Cardiac muscle cell (in vitro differentiated cells and primary cell): Measurements from ENCODE around the gene ZNF750. TPM values are rescaled to one million over a fixed set of nuclear protein-coding genes. Genes with fewer than 3 reads are reported as not detected.

Source experiments
- DNase-seq, 2 donors: peaks; one replicate each; pipeline versions ENCODE4 v3.0.0 to v3.0.0-alpha.2; 2010 to 2017; ENCODE audit warnings: low read depth in 1 of 2, low spot score in 1 of 2
- H3K27ac ChIP-seq: fragments of 200-600 bp; sonication (generic); 2 replicates; pipeline ENCODE4 v1.5.1; 2016
- H3K27me3 ChIP-seq: fragments of 200-600 bp; sonication (generic); 2 replicates; pipeline ENCODE4 v1.6.0; 2016; ENCODE audit warnings: control low read depth
- H3K36me3 ChIP-seq: fragments of 200-600 bp; sonication (generic); 2 replicates; pipeline ENCODE4 v1.5.1; 2016; ENCODE audit warnings: control low read depth
- H3K4me1 ChIP-seq: fragments of 200-600 bp; sonication (generic); 2 replicates; pipeline ENCODE4 v1.8.1; 2017; ENCODE audit warnings: low read depth, mild to moderate bottlenecking, mixed run types
- H3K4me3 ChIP-seq: fragments of 200-600 bp; sonication (generic); 2 replicates; pipeline ENCODE4 v1.5.1; 2016; ENCODE audit warnings: mild to moderate bottlenecking
- H3K9me3 ChIP-seq: fragments of 200-600 bp; sonication (generic); 2 replicates; pipeline ENCODE4 v1.5.1; 2017; ENCODE audit warnings: low read depth, mild to moderate bottlenecking, control low read depth
- polyA plus RNA-seq: library from polyadenylated mRNA; unstranded; fragments of >200 nt; fragmentation: Nextera tagmentation; extraction: Ambion mirVana; gene quantifications from 2 replicates; pipeline ENCODE4 v1.2.1, GENCODE V29; 2016
- total RNA-seq: library from RNA; depleted of rRNA; stranded (reverse); fragments of >200 nt; gene quantifications from 2 replicates; pipeline ENCODE4 v1.2.3, GENCODE V29; 2016
- TF ChIP-seq, protein P1 (sequence below): IDR thresholded peaks from 2 replicates; pipeline ENCODE4 v1.5.1; 2012; ENCODE audit warnings: low read depth, mild to moderate bottlenecking, low read length

Gene ZNF750
- total and polyA plus RNA-seq, 2 experiments from 2014 or later = 0.49 TPM; not detected in 1

DNA sequence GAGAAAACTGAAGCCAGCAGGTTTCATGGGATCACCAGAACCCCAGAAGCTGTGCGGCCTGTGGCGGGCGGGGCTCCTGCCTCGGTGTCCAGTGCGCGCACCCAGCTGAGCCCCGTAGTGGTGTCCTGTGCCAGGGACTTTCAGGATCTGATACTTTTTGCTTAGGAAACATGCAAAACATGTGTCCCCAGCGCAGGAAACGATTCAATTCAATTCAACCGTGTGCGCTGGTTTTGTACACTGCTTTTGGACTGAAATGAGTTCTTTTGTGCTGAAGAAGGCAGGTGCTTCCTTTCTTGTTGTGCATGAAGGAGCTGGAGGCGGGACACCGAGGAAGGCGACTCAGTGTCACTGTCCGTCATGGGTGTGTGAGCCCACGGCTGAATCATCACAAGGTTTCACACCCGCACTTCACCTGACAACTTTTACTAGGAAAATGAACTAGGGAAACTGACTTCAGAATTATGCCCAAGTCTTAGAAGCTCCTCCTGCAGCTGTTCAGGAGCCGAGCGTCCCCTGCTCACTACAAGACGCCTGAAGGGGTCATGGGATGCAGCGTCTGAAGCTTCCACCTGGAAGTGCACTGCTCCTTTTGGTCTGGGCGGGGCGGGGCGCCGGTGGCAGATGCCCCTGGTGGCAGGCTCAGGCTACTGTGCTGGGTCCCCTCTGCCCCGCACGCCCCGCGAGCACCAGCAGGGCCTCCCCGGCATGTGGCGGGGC lies 31.4 kb upstream of the ZNF750 start:
- Histone ChIP-seq H3K27ac (no peak overlapping the region), H3K4me3 (no peak overlapping the region), H3K4me1 (peaks cover 17% of the 10 kb centered on the region), H3K27me3 (no peaks in the 10 kb centered on the region), H3K9me3 (no peaks in the 10 kb centered on the region), H3K36me3 (no peaks in the 10 kb centered on the region)
- no peak for DNase-seq
- TF ChIP-seq, protein P1, sequence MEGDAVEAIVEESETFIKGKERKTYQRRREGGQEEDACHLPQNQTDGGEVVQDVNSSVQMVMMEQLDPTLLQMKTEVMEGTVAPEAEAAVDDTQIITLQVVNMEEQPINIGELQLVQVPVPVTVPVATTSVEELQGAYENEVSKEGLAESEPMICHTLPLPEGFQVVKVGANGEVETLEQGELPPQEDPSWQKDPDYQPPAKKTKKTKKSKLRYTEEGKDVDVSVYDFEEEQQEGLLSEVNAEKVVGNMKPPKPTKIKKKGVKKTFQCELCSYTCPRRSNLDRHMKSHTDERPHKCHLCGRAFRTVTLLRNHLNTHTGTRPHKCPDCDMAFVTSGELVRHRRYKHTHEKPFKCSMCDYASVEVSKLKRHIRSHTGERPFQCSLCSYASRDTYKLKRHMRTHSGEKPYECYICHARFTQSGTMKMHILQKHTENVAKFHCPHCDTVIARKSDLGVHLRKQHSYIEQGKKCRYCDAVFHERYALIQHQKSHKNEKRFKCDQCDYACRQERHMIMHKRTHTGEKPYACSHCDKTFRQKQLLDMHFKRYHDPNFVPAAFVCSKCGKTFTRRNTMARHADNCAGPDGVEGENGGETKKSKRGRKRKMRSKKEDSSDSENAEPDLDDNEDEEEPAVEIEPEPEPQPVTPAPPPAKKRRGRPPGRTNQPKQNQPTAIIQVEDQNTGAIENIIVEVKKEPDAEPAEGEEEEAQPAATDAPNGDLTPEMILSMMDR = no peak

GRCh38 chr17:82870541-82870940 lies 30.7 kb upstream of the ZNF750 start:
- DNase-seq = no peak
- TF ChIP-seq, protein P1 = no peak
- Histone ChIP-seq H3K4me1 (peaks cover 18% of the 10 kb centered on the region), H3K27me3 (no peaks in the 10 kb centered on the region), H3K9me3 (no peaks in the 10 kb centered on the region), H3K4me3 (no peak overlapping the region), H3K27ac (no peak overlapping the region), H3K36me3 (no peaks in the 10 kb centered on the region)

GRCh38 chr17:82870091-82870491 lies 30.3 kb upstream of the ZNF750 start:
- Histone ChIP-seq H3K4me3 (no peak overlapping the region), H3K27ac (no peak overlapping the region), H3K27me3 (no peaks in the 10 kb centered on the region), H3K36me3 (no peaks in the 10 kb centered on the region), H3K9me3 (no peaks in the 10 kb centered on the region), H3K4me1 (peaks cover 17% of the 10 kb centered on the region)
- DNase-seq = no peak
- TF ChIP-seq, protein P1 = no peak

GRCh38 chr17:82869536-82869935 lies 29.7 kb upstream of the ZNF750 start:
- TF ChIP-seq, protein P1 = no peak
- Histone ChIP-seq H3K27ac (no peak overlapping the region), H3K36me3 (no peaks in the 10 kb centered on the region), H3K4me3 (no peak overlapping the region), H3K4me1 (peaks cover 22% of the 10 kb centered on the region), H3K9me3 (no peaks in the 10 kb centered on the region), H3K27me3 (no peaks in the 10 kb centered on the region)
- DNase-seq = no peak

DNA sequence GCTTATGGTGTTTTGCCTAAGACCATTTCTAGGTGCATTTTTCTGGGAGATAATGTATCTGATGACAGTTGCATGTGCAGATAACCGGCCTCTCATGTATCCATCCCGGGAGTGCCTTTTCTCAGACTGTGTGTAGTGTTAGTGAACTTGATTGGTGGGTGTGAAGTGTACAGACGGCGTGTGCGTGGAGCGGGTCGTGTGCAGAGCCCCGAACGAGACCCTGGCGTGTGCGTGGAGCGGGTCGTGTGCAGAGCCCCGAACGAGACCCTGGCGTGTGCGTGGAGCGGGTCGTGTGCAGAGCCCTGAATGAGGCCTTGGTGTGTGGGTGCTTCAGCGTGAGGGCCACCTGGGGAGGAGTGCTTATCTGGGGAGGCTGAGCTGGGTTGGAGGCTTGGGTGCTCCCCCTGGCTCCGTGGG lies 28.9 kb upstream of the ZNF750 start:
- H3K9me3 ChIP-seq = no peaks in the 10 kb centered on the region
- no peak overlapping the region for H3K27ac ChIP-seq
- TF ChIP-seq, protein P1 = no peak
- no peaks in the 10 kb centered on the region for H3K36me3 ChIP-seq
- peaks cover 30% of the 10 kb centered on the region for H3K4me1 ChIP-seq
- no peak for DNase-seq
- no peaks in the 10 kb centered on the region for H3K27me3 ChIP-seq
- H3K4me3 ChIP-seq = no peak overlapping the region
